ENCODE results near the gene PRKG1.

- TF ChIP-seq POLR2AphosphoS5 (IDR thresholded peaks at IDR 0.05; ENCODE audit: low read depth, low read length) (no peak), POLR2A (IDR thresholded peaks at IDR 0.05; ENCODE audit: low read depth, low read length) (no peak), TAF1 (IDR thresholded peaks at IDR 0.05; ENCODE audit: low read depth, low read length) (no peak), SPI1 (IDR thresholded peaks at IDR 0.05; ENCODE audit: low read depth, low read length) (no peak), PAX5 (IDR thresholded peaks at IDR 0.05; ENCODE audit: insufficient read depth, low read length, severe bottlenecking) (no peak)
Observed at GRCh38 chr10:51590818-51591217, 516.5 kb downstream of the PRKG1 start.

Data from GM12891 (cell line).